ENCODE measurements around the gene BRD7. TPM values are rescaled to one million over a fixed set of nuclear protein-coding genes. Genes with fewer than 3 reads are reported as not detected.

The BRD7 gene
- total RNA-seq, 2 donors from 2014 or later: 56.9 to 63.5 TPM

DNA sequence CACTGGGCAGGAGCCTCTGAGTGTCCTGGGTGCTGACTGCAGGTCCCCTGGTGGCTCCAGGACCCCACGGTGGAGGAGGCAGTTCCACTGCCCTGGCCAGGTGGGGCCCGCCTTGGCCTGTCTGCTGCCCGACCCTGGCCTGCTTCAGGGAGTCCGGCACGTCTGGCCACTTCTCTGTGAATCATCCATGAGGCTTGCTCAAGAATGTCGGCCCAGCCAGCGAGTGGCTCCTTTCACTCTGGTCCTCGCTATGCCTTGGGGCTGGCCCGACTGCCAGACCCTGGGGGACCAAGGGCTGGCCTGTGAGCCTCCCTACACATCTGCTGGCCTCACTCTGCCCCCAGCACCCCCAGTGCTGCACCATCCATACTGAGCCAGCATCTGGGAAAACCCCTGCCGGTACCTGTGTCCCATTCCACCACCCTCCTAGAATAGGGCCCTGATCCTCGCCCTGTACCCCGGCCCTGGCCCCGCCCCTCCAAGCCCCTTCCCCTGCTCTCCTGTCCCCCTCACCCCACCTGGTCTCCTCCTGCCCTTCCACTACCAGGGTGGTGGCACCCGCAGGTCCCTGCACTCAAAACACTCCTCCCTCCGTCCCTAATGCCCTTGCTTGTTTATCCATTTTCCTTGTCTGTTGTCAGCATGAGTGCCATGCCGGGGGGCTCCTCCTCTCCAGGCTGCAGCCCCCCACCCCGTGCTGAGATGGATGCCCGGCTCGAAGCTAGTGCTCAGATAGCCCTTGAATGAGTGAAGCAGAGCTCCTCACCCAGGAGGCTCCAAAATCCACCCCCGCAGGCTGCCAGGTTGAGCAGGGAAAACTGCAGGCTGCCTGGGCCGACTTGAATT, 66.9 kb downstream of the BRD7 start:
- H3K4me3 ChIP-seq: no peak overlapping the region
- H3K36me3 ChIP-seq: no peaks in the 10 kb centered on the region
- ATAC-seq (ENCODE audit: insufficient number of reproducible peaks, low FRiP score, low read depth) (no peak), DNase-seq (ENCODE audit: low spot score) (no peak)
- H3K27me3 ChIP-seq (replicated peaks; ENCODE audit: insufficient read depth): no peaks in the 10 kb centered on the region
- H3K27ac ChIP-seq: no peak overlapping the region
- H3K4me1 ChIP-seq (ENCODE audit: control insufficient read depth in 1 of 2, low read depth in 2 of 2): no peaks in the 10 kb centered on the region
- TF ChIP-seq, protein P1, sequence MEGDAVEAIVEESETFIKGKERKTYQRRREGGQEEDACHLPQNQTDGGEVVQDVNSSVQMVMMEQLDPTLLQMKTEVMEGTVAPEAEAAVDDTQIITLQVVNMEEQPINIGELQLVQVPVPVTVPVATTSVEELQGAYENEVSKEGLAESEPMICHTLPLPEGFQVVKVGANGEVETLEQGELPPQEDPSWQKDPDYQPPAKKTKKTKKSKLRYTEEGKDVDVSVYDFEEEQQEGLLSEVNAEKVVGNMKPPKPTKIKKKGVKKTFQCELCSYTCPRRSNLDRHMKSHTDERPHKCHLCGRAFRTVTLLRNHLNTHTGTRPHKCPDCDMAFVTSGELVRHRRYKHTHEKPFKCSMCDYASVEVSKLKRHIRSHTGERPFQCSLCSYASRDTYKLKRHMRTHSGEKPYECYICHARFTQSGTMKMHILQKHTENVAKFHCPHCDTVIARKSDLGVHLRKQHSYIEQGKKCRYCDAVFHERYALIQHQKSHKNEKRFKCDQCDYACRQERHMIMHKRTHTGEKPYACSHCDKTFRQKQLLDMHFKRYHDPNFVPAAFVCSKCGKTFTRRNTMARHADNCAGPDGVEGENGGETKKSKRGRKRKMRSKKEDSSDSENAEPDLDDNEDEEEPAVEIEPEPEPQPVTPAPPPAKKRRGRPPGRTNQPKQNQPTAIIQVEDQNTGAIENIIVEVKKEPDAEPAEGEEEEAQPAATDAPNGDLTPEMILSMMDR (IDR thresholded peaks at IDR 0.05): no peak
- no peaks in the 10 kb centered on the region for H3K9me3 ChIP-seq

DNA sequence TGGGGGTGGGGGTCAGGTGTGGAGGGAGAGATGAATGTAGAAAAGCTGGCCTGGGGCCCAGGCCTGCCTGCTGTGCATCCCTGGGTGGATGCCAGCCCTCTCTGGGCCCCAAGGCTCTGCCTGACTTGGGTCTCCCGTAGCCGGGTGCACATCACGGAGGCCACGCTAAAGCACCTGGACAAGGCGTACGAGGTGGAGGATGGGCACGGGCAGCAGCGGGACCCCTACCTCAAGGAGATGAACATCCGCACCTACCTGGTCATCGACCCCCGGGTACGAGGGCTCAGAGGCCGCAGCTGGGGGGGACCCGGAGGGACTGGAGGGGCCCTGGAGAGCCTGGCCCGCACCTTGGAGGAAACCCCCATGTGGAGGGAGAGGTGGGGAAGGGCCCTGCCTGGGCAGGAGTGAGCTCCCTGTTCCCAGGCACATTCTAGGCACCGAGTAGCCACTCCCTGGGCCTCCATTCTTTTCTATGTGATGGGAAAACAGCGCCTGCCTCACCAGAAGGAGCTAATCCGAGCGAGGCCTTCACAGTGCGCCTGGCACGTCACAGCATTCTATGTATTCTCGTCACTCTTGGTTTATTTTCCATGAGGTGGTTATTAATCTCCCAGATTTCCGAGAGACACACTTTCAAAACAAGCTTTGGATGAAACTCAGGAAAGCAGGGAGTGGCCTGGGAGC, 67.7 kb downstream of the BRD7 start:
- H3K9me3 ChIP-seq: no peaks in the 10 kb centered on the region
- H3K27me3 ChIP-seq (replicated peaks; ENCODE audit: insufficient read depth): no peaks in the 10 kb centered on the region
- H3K4me1 ChIP-seq (ENCODE audit: control insufficient read depth in 1 of 2, low read depth in 2 of 2): no peaks in the 10 kb centered on the region
- H3K27ac ChIP-seq: no peak overlapping the region
- H3K36me3 ChIP-seq: no peaks in the 10 kb centered on the region
- DNase-seq (ENCODE audit: low spot score) (no peak), ATAC-seq (ENCODE audit: insufficient number of reproducible peaks, low FRiP score, low read depth) (no peak)
- TF ChIP-seq, protein P1 (IDR thresholded peaks at IDR 0.05): no peak
- H3K4me3 ChIP-seq: no peak overlapping the region

DNA sequence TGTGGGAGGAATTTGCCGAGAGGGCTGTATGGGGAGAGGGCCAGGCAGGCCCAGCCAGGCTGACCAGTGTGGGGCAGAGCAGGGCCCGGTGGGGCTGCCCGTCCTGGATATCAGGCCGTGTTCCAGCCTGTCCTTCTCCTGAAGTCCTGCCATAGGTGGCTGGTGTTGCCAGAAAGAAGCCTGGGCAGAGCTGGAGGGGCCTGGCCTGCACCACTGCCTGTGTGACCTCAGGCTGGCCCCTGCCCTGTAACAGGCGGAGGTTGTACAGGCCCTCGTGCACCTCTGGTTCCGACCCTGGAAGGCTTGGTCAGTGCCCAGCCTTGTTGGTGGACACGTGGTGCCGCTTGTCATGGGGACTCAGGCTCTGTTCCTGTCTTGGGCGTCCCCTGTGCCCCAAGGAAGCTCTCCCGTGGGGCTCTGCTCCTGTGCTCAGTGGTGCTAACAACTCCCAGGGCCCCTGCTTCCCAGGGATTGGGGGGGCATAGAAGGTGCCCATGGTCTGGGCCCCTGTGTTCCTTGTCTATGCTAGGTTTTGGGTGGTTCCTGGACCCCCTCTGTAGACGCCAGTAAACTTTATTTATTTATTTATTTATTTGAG, 69.2 kb downstream of the BRD7 start:
- H3K4me1 ChIP-seq (ENCODE audit: control insufficient read depth in 1 of 2, low read depth in 2 of 2): no peaks in the 10 kb centered on the region
- DNase-seq (ENCODE audit: low spot score): no peak
- TF ChIP-seq, protein P1 (IDR thresholded peaks at IDR 0.05): no peak
- H3K9me3 ChIP-seq: no peaks in the 10 kb centered on the region
- no peak overlapping the region for H3K4me3 ChIP-seq
- no peaks in the 10 kb centered on the region for H3K27me3 ChIP-seq (replicated peaks; ENCODE audit: insufficient read depth)
- no peak for ATAC-seq (ENCODE audit: insufficient number of reproducible peaks, low FRiP score, low read depth)
- H3K27ac ChIP-seq: no peak overlapping the region
- H3K36me3 ChIP-seq: no peaks in the 10 kb centered on the region

DNA sequence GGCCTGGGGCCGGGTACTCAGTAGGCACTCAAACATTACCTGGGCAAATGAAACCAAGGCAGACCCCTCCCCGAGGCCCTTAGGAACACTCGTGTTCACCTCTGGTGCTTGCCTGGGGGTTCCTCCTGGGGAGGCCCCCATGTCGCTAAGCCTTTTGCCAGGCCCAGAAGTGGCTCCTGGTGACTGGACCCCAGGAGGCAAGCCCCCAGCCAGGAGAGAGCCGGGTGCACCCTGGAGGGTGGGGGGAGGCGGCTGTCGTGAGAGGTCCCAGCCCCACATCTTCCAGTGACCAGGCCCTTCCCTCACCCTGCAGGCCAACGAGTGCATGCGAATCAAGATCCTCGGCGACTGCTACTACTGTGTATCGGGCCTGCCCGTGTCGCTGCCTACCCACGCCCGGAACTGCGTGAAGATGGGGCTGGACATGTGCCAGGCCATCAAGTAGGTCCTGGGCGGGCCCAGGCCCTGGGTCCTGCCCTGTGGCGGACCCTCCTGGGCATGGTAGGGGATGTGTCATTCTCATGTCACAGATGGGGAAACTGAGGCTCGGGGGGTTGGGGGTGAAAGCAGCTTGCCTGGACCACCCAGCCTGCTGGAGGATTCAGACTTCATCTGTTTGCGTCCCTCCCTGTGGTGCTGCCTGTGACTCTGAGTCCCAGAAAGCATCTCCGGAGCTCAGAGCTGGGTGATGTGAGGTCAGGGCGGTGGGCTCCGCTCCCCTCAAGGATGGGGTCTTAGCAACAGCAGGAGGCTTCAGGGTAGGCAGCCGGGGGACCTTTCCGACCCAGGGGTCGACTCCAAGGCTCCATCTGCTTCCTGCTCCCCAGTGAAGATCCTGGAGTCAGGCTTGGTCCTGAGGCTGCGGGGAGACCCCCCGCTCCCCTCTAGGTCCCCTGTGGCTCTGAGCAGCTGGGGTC, 69.9 kb downstream of the BRD7 start:
- DNase-seq (ENCODE audit: low spot score) (no peak), ATAC-seq (ENCODE audit: insufficient number of reproducible peaks, low FRiP score, low read depth) (no peak)
- Histone ChIP-seq H3K36me3 (no peaks in the 10 kb centered on the region), H3K4me3 (no peak overlapping the region), H3K4me1 (ENCODE audit: control insufficient read depth in 1 of 2, low read depth in 2 of 2) (no peaks in the 10 kb centered on the region), H3K27ac (no peak overlapping the region), H3K27me3 (replicated peaks; ENCODE audit: insufficient read depth) (no peaks in the 10 kb centered on the region), H3K9me3 (no peaks in the 10 kb centered on the region)
- TF ChIP-seq, protein P1 (IDR thresholded peaks at IDR 0.05): no peak
